Psoas muscle (tissue), 8 donors: ENCODE results near the gene WNT7B. TPM values are rescaled to one million over a fixed set of nuclear protein-coding genes. Genes with fewer than 3 reads are reported as not detected.

Experiments used
- ATAC-seq, 4 donors: fragments of 200-7000 bp; cut with Tn5 transposase; one replicate each; pipeline ENCODE4 v1.9.1; 2020; ENCODE audit warnings: moderate library complexity in 3 of 4, mild to moderate bottlenecking in 2 of 4
- DNase-seq, 2 donors: peaks; one replicate each; pipeline ENCODE4 v3.0.0-alpha.2; 2020
- H3K27ac ChIP-seq: fragments of 200-600 bp; one replicate; pipeline ENCODE4 v1.8.0; 2022
- H3K27me3 ChIP-seq, 3 donors: fragments of 200-600 bp in 1 of 3; one replicate each; pipeline versions ENCODE4 v1.6.1 to v1.8.0; 2013 to 2022; ENCODE audit warnings: low read length in 2 of 3, mild to moderate bottlenecking in 2 of 3, moderate library complexity in 1 of 3; ENCODE audit not compliant: insufficient read depth in 3 of 3
- H3K36me3 ChIP-seq, 2 donors: fragments of 200-600 bp in 1 of 2; one replicate each; pipeline versions ENCODE4 v1.6.1 to v1.8.0; 2013 to 2022; ENCODE audit warnings: low read depth in 1 of 2, mild to moderate bottlenecking in 1 of 2, moderate library complexity in 1 of 2; ENCODE audit not compliant: insufficient read depth in 1 of 2
- H3K4me1 ChIP-seq: fragments of 200-600 bp; one replicate; pipeline ENCODE4 v1.8.0; 2022
- H3K4me3 ChIP-seq: fragments of 200-600 bp; one replicate; pipeline ENCODE4 v1.8.0; 2022; ENCODE audit warnings: mild to moderate bottlenecking
- H3K9me3 ChIP-seq: fragments of 200-600 bp; one replicate; pipeline ENCODE4 v1.8.0; 2022
- CTCF ChIP-seq: fragments of 200-600 bp; IDR thresholded peaks from one replicate; pipeline ENCODE4 v1.8.0; 2022; ENCODE audit warnings: antibody characterized with exemption
- WGBS, 3 donors: extraction: QIAGEN DNeasy Blood & Tissue Kit; methylation state at CpG; one replicate each; pipeline versions ENCODE4 v1.1.6 to v1.1.7; 2013; 5-methylcytosine and 5-hydroxymethylcytosine counted together
- intact Hi-C, 2 donors: fragments of 100-400 bp; cut with DNase I; formaldehyde crosslinking; loops; one replicate each; pipeline versions ENCODE4 v1.11.0 to v1.14.2; 2022
- polyA plus RNA-seq, 3 donors: library from polyadenylated mRNA; stranded (reverse); fragments of 200-250 nt; gene quantifications; one replicate each; pipeline ENCODE4 v1.2.3, GENCODE V29; 2013
- total RNA-seq, 4 donors: library from RNA; stranded (reverse); fragmentation: NEBNext Ultra II Directional in 2 of 4; extraction: Animal tissue kit (Norgen Biotek cat#: 25700) in 2 of 4; gene quantifications; one replicate each; pipeline versions ENCODE4 v1.2.1 to v1.2.4, GENCODE V29; 2021 to 2023
- donor health status: healthy with polysubstance abuse.
- donor health status: DM: no; HTN: no; CAD: no; lungs with moderate emphysema.
- donor health status: Bipolar disorder and iron deficiency.
- donor health status: healthy.
- donor health status: DM: yes; HTN: yes; CAD: no.
- donor health status: DM: no; HTN: no; CAD: no.
- donor health status: DM: no; HTN: no; CAD: no.
- donor health status: DM: yes; HTN: yes; CAD: no.

WNT7B gene
- total and polyA plus RNA-seq, 7 donors: 0.05 TPM; not detected in 6

- ATAC-seq: no peak
- Histone ChIP-seq H3K36me3 (no peaks in the 10 kb centered on the region), H3K9me3 (no peaks in the 10 kb centered on the region), H3K4me3 (no peak overlapping the region), H3K27ac (no peak overlapping the region), H3K27me3 (peaks cover 0 to 78% (median 21%) of the 10 kb centered on the region in 3 donors), H3K4me1 (peaks cover 8% of the 10 kb centered on the region)
- intact Hi-C loops: loop anchor here in 1 of 2 donors (5.0 kb wide), 1 partner anchor 81 kb away; no protein-coding TSS in a partner anchor
- WGBS, 3 donors: 87 to 94% (median 89%) methylated on average over 10 of the region's 10 CpGs
- TF ChIP-seq CTCF: no peak
- DNase-seq: no peak
Measured at GRCh38 chr22:45968003-45968650, 8.8 kb downstream of the WNT7B start.

GRCh38 chr22:45966895-45967365 is 10.0 kb downstream of the WNT7B start:
- peaks cover 0 to 74% (median 19%) of the 10 kb centered on the region in 3 donors for H3K27me3 ChIP-seq
- 63 to 66% (median 65%) methylated on average over 17 of the region's 17 CpGs for WGBS, 3 donors

GRCh38 chr22:45966320-45966894 is 10.6 kb downstream of the WNT7B start:
- Histone ChIP-seq H3K4me1 (peaks cover 2% of the 10 kb centered on the region), H3K27ac (no peak overlapping the region), H3K36me3 (no peaks in the 10 kb centered on the region), H3K27me3 (peaks cover 0 to 74% (median 17%) of the 10 kb centered on the region in 3 donors), H3K9me3 (no peaks in the 10 kb centered on the region), H3K4me3 (no peak overlapping the region)
- intact Hi-C loops: loop anchor here in 1 of 2 donors (5.0 kb wide), 1 partner anchor 79 kb away; no protein-coding TSS in a partner anchor
- TF ChIP-seq CTCF: no peak
- ATAC-seq: no peak
- DNase-seq: no peak
- WGBS, 3 donors: 50 to 53% (median 52%) methylated on average over 19 of the region's 19 CpGs

More at GRCh38 chr22:45966895-45967365, 10.0 kb downstream of the WNT7B start:
- no peak for TF ChIP-seq CTCF
- H3K9me3 ChIP-seq: no peaks in the 10 kb centered on the region
- no peak overlapping the region for H3K27ac ChIP-seq
- intact Hi-C loops: loop anchor here in 1 of 2 donors (5.0 kb wide), 1 partner anchor 80 kb away; no protein-coding TSS in a partner anchor
- no peak for ATAC-seq
- H3K36me3 ChIP-seq: no peaks in the 10 kb centered on the region
- no peak overlapping the region for H3K4me3 ChIP-seq
- DNase-seq: no peak
- H3K4me1 ChIP-seq: peaks cover 7% of the 10 kb centered on the region

GRCh38 chr22:45965563-45965962 is 11.4 kb downstream of the WNT7B start:
- H3K4me3 ChIP-seq: no peak overlapping the region
- H3K36me3 ChIP-seq: no peaks in the 10 kb centered on the region
- H3K9me3 ChIP-seq: no peaks in the 10 kb centered on the region
- intact Hi-C loops: loop anchor here in 1 of 2 donors (5.0 kb wide), 1 partner anchor 78 kb away; no protein-coding TSS in a partner anchor
- DNase-seq (no peak), ATAC-seq (no peak)
- H3K4me1 ChIP-seq: no peaks in the 10 kb centered on the region
- TF ChIP-seq CTCF: no peak
- WGBS, 3 donors: 56 to 79% (median 66%) methylated on average over 11 of the region's 11 CpGs
- H3K27me3 ChIP-seq: peaks cover 0 to 66% (median 12%) of the 10 kb centered on the region in 3 donors
- no peak overlapping the region for H3K27ac ChIP-seq
